ENCODE measurements around the gene ETS2.

Gene ETS2

DNA sequence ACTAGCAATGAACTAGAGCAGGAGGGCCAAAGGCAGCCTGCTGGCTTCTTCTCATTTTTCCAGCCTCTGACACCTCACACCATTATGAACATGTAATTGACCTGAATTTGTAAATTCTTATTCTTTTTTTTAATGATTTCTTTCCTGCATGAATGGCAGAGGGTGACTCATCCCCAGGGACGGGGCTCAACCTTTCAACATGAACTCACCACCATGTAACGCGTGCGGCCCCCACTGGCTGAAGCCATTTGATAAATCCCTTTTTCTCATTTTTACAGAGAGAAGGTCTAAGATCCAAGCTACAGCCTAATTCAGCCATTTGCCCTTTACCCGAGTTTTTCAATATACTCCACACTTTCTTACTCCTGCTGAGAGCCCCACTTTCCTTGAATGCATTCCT is 9.3 kb upstream of the ETS2 start:
- Histone ChIP-seq H3F3A (ENCODE audit: insufficient read depth, low read length) (no peaks in the 10 kb centered on the region), H3K27ac (ENCODE audit: low read length) (no peak overlapping the region), H3K4me1 (ENCODE audit: low read length) (no peaks in the 10 kb centered on the region), H4K20me1 (ENCODE audit: insufficient read depth, low read length) (no peaks in the 10 kb centered on the region), H3K27me3 (replicated peaks; ENCODE audit: insufficient read depth, low read length) (peaks cover 50% of the 10 kb centered on the region), H3K4me3 (ENCODE audit: low read length) (no peak overlapping the region), H3K9me3 (replicated peaks; ENCODE audit: insufficient read depth, low read length) (no peaks in the 10 kb centered on the region), H3K79me2 (ENCODE audit: low read length) (no peaks in the 10 kb centered on the region), H3K4me2 (ENCODE audit: low read depth, low read length) (no peak overlapping the region), H2AFZ (ENCODE audit: low read length) (no peak overlapping the region), H3K36me3 (replicated peaks; ENCODE audit: insufficient read depth, low read length) (no peaks in the 10 kb centered on the region), H3K9ac (ENCODE audit: low read length) (no peak overlapping the region), H3K9me2 (replicated peaks; ENCODE audit: insufficient read depth, low read length) (no peaks in the 10 kb centered on the region)
- DNase-seq, result no peak
- no peak for TF ChIP-seq EZH2 (optimal IDR thresholded peaks at IDR 0.05; ENCODE audit: low read depth, low read length)
- TF ChIP-seq, protein P1, sequence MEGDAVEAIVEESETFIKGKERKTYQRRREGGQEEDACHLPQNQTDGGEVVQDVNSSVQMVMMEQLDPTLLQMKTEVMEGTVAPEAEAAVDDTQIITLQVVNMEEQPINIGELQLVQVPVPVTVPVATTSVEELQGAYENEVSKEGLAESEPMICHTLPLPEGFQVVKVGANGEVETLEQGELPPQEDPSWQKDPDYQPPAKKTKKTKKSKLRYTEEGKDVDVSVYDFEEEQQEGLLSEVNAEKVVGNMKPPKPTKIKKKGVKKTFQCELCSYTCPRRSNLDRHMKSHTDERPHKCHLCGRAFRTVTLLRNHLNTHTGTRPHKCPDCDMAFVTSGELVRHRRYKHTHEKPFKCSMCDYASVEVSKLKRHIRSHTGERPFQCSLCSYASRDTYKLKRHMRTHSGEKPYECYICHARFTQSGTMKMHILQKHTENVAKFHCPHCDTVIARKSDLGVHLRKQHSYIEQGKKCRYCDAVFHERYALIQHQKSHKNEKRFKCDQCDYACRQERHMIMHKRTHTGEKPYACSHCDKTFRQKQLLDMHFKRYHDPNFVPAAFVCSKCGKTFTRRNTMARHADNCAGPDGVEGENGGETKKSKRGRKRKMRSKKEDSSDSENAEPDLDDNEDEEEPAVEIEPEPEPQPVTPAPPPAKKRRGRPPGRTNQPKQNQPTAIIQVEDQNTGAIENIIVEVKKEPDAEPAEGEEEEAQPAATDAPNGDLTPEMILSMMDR (IDR thresholded peaks at IDR 0.05; ENCODE audit: low read length), result no peak
- TF ChIP-seq EZH2phosphoT487 (IDR thresholded peaks at IDR 0.05; ENCODE audit: low read length), result no peak

DNA sequence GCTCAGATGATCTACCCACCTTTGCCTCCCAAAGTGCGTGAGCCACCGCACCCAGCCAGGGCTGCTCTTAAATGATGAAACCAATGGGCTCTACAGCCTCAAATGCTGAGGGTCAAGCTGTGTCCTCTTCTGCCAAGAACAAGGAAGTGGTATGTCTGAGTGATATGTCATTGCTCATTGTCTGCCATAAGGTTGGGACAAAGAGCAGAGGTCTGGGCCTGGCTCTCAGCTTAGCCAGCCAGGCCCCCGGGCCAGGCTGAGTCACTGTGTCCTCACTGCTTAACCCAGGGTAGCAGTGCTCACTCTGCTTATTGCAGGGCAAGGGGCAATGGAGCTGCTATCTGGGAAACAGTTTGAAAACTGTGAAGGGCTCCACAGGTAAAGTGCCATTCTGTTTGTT is 8.3 kb upstream of the ETS2 start:
- Histone ChIP-seq H3K9me3 (replicated peaks; ENCODE audit: insufficient read depth, low read length) (no peaks in the 10 kb centered on the region), H3K9ac (ENCODE audit: low read length) (no peak overlapping the region), H2AFZ (ENCODE audit: low read length) (no peak overlapping the region), H3K36me3 (replicated peaks; ENCODE audit: insufficient read depth, low read length) (no peaks in the 10 kb centered on the region), H3K4me1 (ENCODE audit: low read length) (no peaks in the 10 kb centered on the region), H3K4me3 (ENCODE audit: low read length) (no peak overlapping the region), H4K20me1 (ENCODE audit: insufficient read depth, low read length) (no peaks in the 10 kb centered on the region), H3K27ac (ENCODE audit: low read length) (no peak overlapping the region), H3K4me2 (ENCODE audit: low read depth, low read length) (no peak overlapping the region), H3K27me3 (replicated peaks; ENCODE audit: insufficient read depth, low read length) (peaks cover 54% of the 10 kb centered on the region), H3K79me2 (ENCODE audit: low read length) (no peaks in the 10 kb centered on the region), H3K9me2 (replicated peaks; ENCODE audit: insufficient read depth, low read length) (no peaks in the 10 kb centered on the region), H3F3A (ENCODE audit: insufficient read depth, low read length) (no peaks in the 10 kb centered on the region)
- no peak for DNase-seq
- TF ChIP-seq EZH2phosphoT487 (IDR thresholded peaks at IDR 0.05; ENCODE audit: low read length), result no peak
- TF ChIP-seq, protein P1 (IDR thresholded peaks at IDR 0.05; ENCODE audit: low read length), result no peak
- TF ChIP-seq EZH2 (optimal IDR thresholded peaks at IDR 0.05; ENCODE audit: low read depth, low read length), result no peak

DNA sequence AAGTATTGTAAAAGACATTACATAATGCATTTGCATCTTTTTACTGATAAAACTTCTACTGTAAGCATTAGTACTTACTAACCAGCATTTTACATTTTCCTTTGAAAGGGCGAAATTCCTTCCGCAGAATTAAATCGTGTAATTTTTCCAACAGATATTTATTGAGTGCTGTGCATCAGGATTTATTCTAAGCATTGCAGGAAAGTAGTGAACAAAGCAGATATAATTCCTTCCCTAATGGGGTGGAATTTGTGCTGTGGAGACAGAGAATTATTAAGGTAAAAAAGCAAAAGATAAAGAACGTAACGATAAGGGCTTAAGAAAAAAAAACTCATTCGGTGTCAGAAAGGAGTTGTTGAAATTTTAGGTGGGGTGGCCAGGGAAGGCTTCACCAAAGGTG is 7.6 kb upstream of the ETS2 start:
- Histone ChIP-seq H2AFZ (ENCODE audit: low read length) (no peak overlapping the region), H3K27ac (ENCODE audit: low read length) (no peak overlapping the region), H3F3A (ENCODE audit: insufficient read depth, low read length) (no peaks in the 10 kb centered on the region), H3K36me3 (replicated peaks; ENCODE audit: insufficient read depth, low read length) (no peaks in the 10 kb centered on the region), H3K9ac (ENCODE audit: low read length) (no peak overlapping the region), H3K79me2 (ENCODE audit: low read length) (no peaks in the 10 kb centered on the region), H3K4me1 (ENCODE audit: low read length) (no peaks in the 10 kb centered on the region), H3K27me3 (replicated peaks; ENCODE audit: insufficient read depth, low read length) (peaks cover 60% of the 10 kb centered on the region), H3K9me3 (replicated peaks; ENCODE audit: insufficient read depth, low read length) (no peaks in the 10 kb centered on the region), H3K4me2 (ENCODE audit: low read depth, low read length) (no peak overlapping the region), H3K9me2 (replicated peaks; ENCODE audit: insufficient read depth, low read length) (no peaks in the 10 kb centered on the region), H3K4me3 (ENCODE audit: low read length) (no peak overlapping the region), H4K20me1 (ENCODE audit: insufficient read depth, low read length) (no peaks in the 10 kb centered on the region)
- TF ChIP-seq, protein P1 (IDR thresholded peaks at IDR 0.05; ENCODE audit: low read length), result no peak
- TF ChIP-seq EZH2 (optimal IDR thresholded peaks at IDR 0.05; ENCODE audit: low read depth, low read length) (no peak), EZH2phosphoT487 (IDR thresholded peaks at IDR 0.05; ENCODE audit: low read length) (no peak)
- DNase-seq, result no peak
